SK-N-SH (cell line): ENCODE data around the gene CXCR5. TPM values are rescaled to one million over a fixed set of nuclear protein-coding genes. Genes with fewer than 3 reads are reported as not detected.

Experiments used
- CTCF ChIA-PET: fragments of 300-600, 350-600 bp; formaldehyde crosslinking; extraction: SDS; loops from one replicate; lab custom pipeline; 2021; lab: Yijun Ruan, JAX
- POLR2A ChIA-PET: fragments of 350-600 bp; sonication (Branson Sonifier 250); formaldehyde crosslinking; extraction: SDS; loops from one replicate; lab custom pipeline; 2020; ENCODE audit warnings: antibody characterized with exemption, inconsistent platforms; lab: Yijun Ruan, JAX
- DNase-seq: peaks from one replicate; pipeline ENCODE4 v3.0.0; 2012
- H2AFZ ChIP-seq: fragments of 200-600 bp; sonication (generic); 2 replicates; pipeline ENCODE4 v1.8.1; 2016; ENCODE audit warnings: antibody characterized with exemption, mild to moderate bottlenecking, low read depth
- H3F3A ChIP-seq: fragments of 200-600 bp; sonication (generic); replicated peaks from 2 replicates; pipeline ENCODE3; 2016; ENCODE audit warnings: antibody characterized with exemption, mild to moderate bottlenecking; ENCODE audit not compliant: insufficient read depth
- H3K27ac ChIP-seq, 2 experiments: fragments of 200-500 bp in 1 of 2; fragments of 200-600 bp in 1 of 2; sonication (Bioruptor generic) in 1 of 2; sonication (generic), shearing (Covaris generic) in 1 of 2; 2 replicates each; pipeline versions ENCODE4 v1.5.1 to v1.6.1; 2014 to 2016; ENCODE audit warnings: low read depth in 2 of 2, inconsistent platforms in 1 of 2, low read length in 1 of 2, mild to moderate bottlenecking in 1 of 2, mixed read lengths in 1 of 2
- H3K27me3 ChIP-seq: fragments of 200-600 bp; sonication (generic), shearing (Covaris generic); 2 replicates; pipeline ENCODE4 v1.6.1; 2016; ENCODE audit warnings: mixed run types; ENCODE audit not compliant: insufficient read depth
- H3K36me3 ChIP-seq, 2 experiments: fragments of 200-500 bp in 1 of 2; fragments of 200-600 bp in 1 of 2; sonication (Bioruptor generic) in 1 of 2; sonication (generic) in 1 of 2; replicated peaks in 1 of 2; 2 replicates each; pipeline versions ENCODE3 to v1.5.1; 2014 to 2016; ENCODE audit warnings: low read length in 1 of 2, mild to moderate bottlenecking in 1 of 2; ENCODE audit not compliant: insufficient read depth in 2 of 2, control insufficient read depth in 1 of 2
- H3K4me1 ChIP-seq, 2 experiments: fragments of 200-500 bp in 1 of 2; fragments of 200-600 bp in 1 of 2; sonication (Bioruptor generic) in 1 of 2; sonication (generic), shearing (Covaris generic) in 1 of 2; 2 replicates each; pipeline versions ENCODE4 v1.5.1 to v1.6.1; 2014 to 2016; ENCODE audit warnings: low read depth in 1 of 2, low read length in 1 of 2, mixed run types in 1 of 2; ENCODE audit not compliant: insufficient read depth in 2 of 2, control insufficient read depth in 1 of 2
- H3K4me2 ChIP-seq: fragments of 200-600 bp; sonication (generic), shearing (Covaris generic); 2 replicates; pipeline ENCODE4 v1.6.1; 2017; ENCODE audit warnings: mixed run types
- H3K4me3 ChIP-seq, 2 experiments: fragments of 200-500 bp in 1 of 2; fragments of 200-600 bp in 1 of 2; sonication (Bioruptor generic) in 1 of 2; sonication (generic), shearing (Covaris generic) in 1 of 2; 2 replicates each; pipeline versions ENCODE4 v1.5.1 to v1.8.1; 2014 to 2016; ENCODE audit warnings: low read depth in 2 of 2, inconsistent platforms in 1 of 2, low read length in 1 of 2, mild to moderate bottlenecking in 1 of 2, mixed read lengths in 1 of 2, moderate library complexity in 1 of 2
- H3K79me2 ChIP-seq: fragments of 200-600 bp; sonication (generic); 2 replicates; pipeline ENCODE4 v1.8.1; 2017; ENCODE audit warnings: mild to moderate bottlenecking; ENCODE audit not compliant: insufficient read depth
- H3K9ac ChIP-seq: fragments of 200-600 bp; sonication (generic); 2 replicates; pipeline ENCODE4 v1.6.1; 2017; ENCODE audit warnings: mixed run types
- H3K9me2 ChIP-seq: fragments of 200-600 bp; sonication (generic); 2 replicates; pipeline ENCODE4 v1.6.1; 2017; ENCODE audit warnings: mixed run types
- H3K9me3 ChIP-seq: fragments of 200-600 bp; sonication (generic); 2 replicates; pipeline ENCODE4 v1.6.1; 2017; ENCODE audit warnings: mixed run types, mild to moderate bottlenecking, moderate library complexity
- H4K20me1 ChIP-seq: fragments of 200-600 bp; sonication (generic); 2 replicates; pipeline ENCODE4 v1.6.1; 2017; ENCODE audit warnings: mild to moderate bottlenecking, mixed run types; ENCODE audit not compliant: insufficient read depth
- CHD2 ChIP-seq: fragments of 150-350 bp; IDR thresholded peaks from 2 replicates; pipeline ENCODE4 v1.6.1; 2018; ENCODE audit warnings: low read length; ENCODE audit not compliant: partially characterized antibody
- EZH2phosphoT487 ChIP-seq: fragments of 200-600 bp; sonication (generic); IDR thresholded peaks from 2 replicates; pipeline ENCODE4 v1.6.1; 2017; ENCODE audit warnings: low read depth, mixed run types, mild to moderate bottlenecking, antibody characterized with exemption, moderate library complexity, borderline replicate concordance
- FOSL2 ChIP-seq: IDR thresholded peaks from 2 replicates; pipeline ENCODE4 v1.4.0; 2012; ENCODE audit warnings: low read depth, mild to moderate bottlenecking, moderate library complexity, borderline replicate concordance
- GATA2 ChIP-seq: sonication (generic); formaldehyde crosslinking; IDR thresholded peaks from 2 replicates; pipeline ENCODE4 v1.5.0; 2020; ENCODE audit warnings: mild to moderate bottlenecking, missing genetic modification reagents
- MEF2A ChIP-seq: IDR thresholded peaks from 2 replicates; pipeline ENCODE4 v1.4.0; 2012; ENCODE audit warnings: low read depth, borderline replicate concordance
- NRF1 ChIP-seq: IDR thresholded peaks from 2 replicates; pipeline ENCODE4 v1.6.1; 2012; ENCODE audit warnings: low read depth, mild to moderate bottlenecking, low read length
- PBX3 ChIP-seq: IDR thresholded peaks from 2 replicates; pipeline ENCODE4; 2012
- RFX5 ChIP-seq: IDR thresholded peaks from 2 replicates; pipeline ENCODE4 v1.6.1; 2012; ENCODE audit warnings: mild to moderate bottlenecking, improper control_type of control experiment, low read length
- SMC3 ChIP-seq: IDR thresholded peaks from 2 replicates; pipeline ENCODE4 v1.6.1; 2012; ENCODE audit warnings: low read depth, low read length, improper control_type of control experiment
- TAF1 ChIP-seq: IDR thresholded peaks from 2 replicates; pipeline ENCODE4 v1.6.1; 2012; ENCODE audit warnings: low read depth, mild to moderate bottlenecking, low read length, moderate library complexity, borderline replicate concordance
- TCF12 ChIP-seq: IDR thresholded peaks from 2 replicates; pipeline ENCODE4 v1.4.0; 2012
- TEAD4 ChIP-seq: IDR thresholded peaks from 2 replicates; pipeline ENCODE4 v1.4.0; 2012; ENCODE audit warnings: mild to moderate bottlenecking, borderline replicate concordance; ENCODE audit not compliant: insufficient read depth
- USF1 ChIP-seq: IDR thresholded peaks from 2 replicates; pipeline ENCODE4 v1.4.0; 2012; ENCODE audit warnings: low read depth, borderline replicate concordance
- YY1 ChIP-seq: IDR thresholded peaks from 2 replicates; pipeline ENCODE4 v1.4.0; 2012; ENCODE audit warnings: low read depth, mild to moderate bottlenecking
- ZBTB33 ChIP-seq: IDR thresholded peaks from 2 replicates; pipeline ENCODE4 v1.4.0; 2012; ENCODE audit warnings: low read depth, borderline replicate concordance
- WGBS: methylation state at CpG from one replicate; pipeline ENCODE4 v1.1.6; 2017; ENCODE audit warnings: low lambda C conversion rate; 5-methylcytosine and 5-hydroxymethylcytosine counted together
- polyA plus RNA-seq, 3 experiments: library from polyadenylated mRNA; depleted of rRNA; stranded (reverse); fragments of >200 nt; gene quantifications; 2 replicates each; pipeline ENCODE4 v1.2.3, GENCODE V29; 2012
- TF ChIP-seq, protein P1 (sequence below): fragments of 200-600 bp; sonication (generic); IDR thresholded peaks from 2 replicates; pipeline ENCODE4 v1.6.1; 2017; ENCODE audit warnings: antibody characterized with exemption, mild to moderate bottlenecking, moderate library complexity
- TF ChIP-seq, protein P2 (sequence below): fragments of 150-350 bp; IDR thresholded peaks from 2 replicates; pipeline ENCODE4 v1.6.1; 2016; ENCODE audit warnings: mild to moderate bottlenecking, low read depth, low read length
- TF ChIP-seq, protein P3 (sequence below): fragments of 150-350 bp; IDR thresholded peaks from 2 replicates; pipeline ENCODE4 v1.6.1; 2017; ENCODE audit warnings: antibody characterized with exemption, low read length, low read depth, borderline replicate concordance

CXCR5 gene
- polyA plus RNA-seq, 1 of the 3 experiments (the other 2 are of a cell fraction) = 0.02 TPM

- H3K9ac ChIP-seq = no peak overlapping the region
- TF ChIP-seq TAF1 (no peak), NRF1 (no peak), USF1 (no peak), EZH2phosphoT487 (no peak), TCF12 (no peak), GATA2 (CRISPR knock-in tag) (no peak), FOSL2 (no peak), ZBTB33 (no peak), MEF2A (no peak), RFX5 (no peak), PBX3 (no peak), CHD2 (no peak), SMC3 (no peak), YY1 (no peak), TEAD4 (no peak)
- TF ChIP-seq, protein P1, sequence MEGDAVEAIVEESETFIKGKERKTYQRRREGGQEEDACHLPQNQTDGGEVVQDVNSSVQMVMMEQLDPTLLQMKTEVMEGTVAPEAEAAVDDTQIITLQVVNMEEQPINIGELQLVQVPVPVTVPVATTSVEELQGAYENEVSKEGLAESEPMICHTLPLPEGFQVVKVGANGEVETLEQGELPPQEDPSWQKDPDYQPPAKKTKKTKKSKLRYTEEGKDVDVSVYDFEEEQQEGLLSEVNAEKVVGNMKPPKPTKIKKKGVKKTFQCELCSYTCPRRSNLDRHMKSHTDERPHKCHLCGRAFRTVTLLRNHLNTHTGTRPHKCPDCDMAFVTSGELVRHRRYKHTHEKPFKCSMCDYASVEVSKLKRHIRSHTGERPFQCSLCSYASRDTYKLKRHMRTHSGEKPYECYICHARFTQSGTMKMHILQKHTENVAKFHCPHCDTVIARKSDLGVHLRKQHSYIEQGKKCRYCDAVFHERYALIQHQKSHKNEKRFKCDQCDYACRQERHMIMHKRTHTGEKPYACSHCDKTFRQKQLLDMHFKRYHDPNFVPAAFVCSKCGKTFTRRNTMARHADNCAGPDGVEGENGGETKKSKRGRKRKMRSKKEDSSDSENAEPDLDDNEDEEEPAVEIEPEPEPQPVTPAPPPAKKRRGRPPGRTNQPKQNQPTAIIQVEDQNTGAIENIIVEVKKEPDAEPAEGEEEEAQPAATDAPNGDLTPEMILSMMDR = no peak
- TF ChIP-seq, protein P2, sequence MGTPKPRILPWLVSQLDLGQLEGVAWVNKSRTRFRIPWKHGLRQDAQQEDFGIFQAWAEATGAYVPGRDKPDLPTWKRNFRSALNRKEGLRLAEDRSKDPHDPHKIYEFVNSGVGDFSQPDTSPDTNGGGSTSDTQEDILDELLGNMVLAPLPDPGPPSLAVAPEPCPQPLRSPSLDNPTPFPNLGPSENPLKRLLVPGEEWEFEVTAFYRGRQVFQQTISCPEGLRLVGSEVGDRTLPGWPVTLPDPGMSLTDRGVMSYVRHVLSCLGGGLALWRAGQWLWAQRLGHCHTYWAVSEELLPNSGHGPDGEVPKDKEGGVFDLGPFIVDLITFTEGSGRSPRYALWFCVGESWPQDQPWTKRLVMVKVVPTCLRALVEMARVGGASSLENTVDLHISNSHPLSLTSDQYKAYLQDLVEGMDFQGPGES = no peak
- TF ChIP-seq, protein P3, sequence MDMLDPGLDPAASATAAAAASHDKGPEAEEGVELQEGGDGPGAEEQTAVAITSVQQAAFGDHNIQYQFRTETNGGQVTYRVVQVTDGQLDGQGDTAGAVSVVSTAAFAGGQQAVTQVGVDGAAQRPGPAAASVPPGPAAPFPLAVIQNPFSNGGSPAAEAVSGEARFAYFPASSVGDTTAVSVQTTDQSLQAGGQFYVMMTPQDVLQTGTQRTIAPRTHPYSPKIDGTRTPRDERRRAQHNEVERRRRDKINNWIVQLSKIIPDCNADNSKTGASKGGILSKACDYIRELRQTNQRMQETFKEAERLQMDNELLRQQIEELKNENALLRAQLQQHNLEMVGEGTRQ = no peak
- POLR2A ChIA-PET = no interaction called here
- H3K27ac ChIP-seq = no peak overlapping the region
- peaks cover 0 to 14% of the 10 kb centered on the region in 2 experiments; a peak in 2 of 4 replicates for H3K4me1 ChIP-seq
- H3K4me3 ChIP-seq = no peak overlapping the region
- H2AFZ ChIP-seq = no peak overlapping the region
- DNase-seq = no peak
- CTCF ChIA-PET = interaction anchor here (1.1 to 1.2 kb wide), 2 partner anchors 46 to 72 kb away, joined by 3 to 5 read pairs; no protein-coding TSS in a partner anchor
- 93% methylated on average over 9 of the region's 9 CpGs for WGBS
- H3K4me2 ChIP-seq = no peak overlapping the region
- H3K36me3 ChIP-seq = no peaks in the 10 kb centered on the region
- H3K27me3 ChIP-seq = no peaks in the 10 kb centered on the region
- no peaks in the 10 kb centered on the region for H3K9me3 ChIP-seq
- peaks cover 18% of the 10 kb centered on the region for H3F3A ChIP-seq
- H3K79me2 ChIP-seq = no peaks in the 10 kb centered on the region
- no peaks in the 10 kb centered on the region for H3K9me2 ChIP-seq
- H4K20me1 ChIP-seq = no peaks in the 10 kb centered on the region
Observed at GRCh38 chr11:118884875-118885274, 1.2 kb downstream of the CXCR5 start.
